Activated CD4-positive, alpha-beta T cell treated with anti-CD3 and anti-CD28 coated beads for 48 hours (primary cell): ENCODE results near the gene LCN6.
"Not testable (repeated sequence)": the region's sequence is repeated elsewhere in the genome, so short reads cannot be mapped to it uniquely, and the experiment has no call there.

Experiments
- DNase-seq: peaks from one replicate; pipeline ENCODE4 v3.0.0-alpha.2; 2020

LCN6 gene

GRCh38 chr9:136722093-136722968 is 26.0 kb downstream of the LCN6 start:
- no peak for DNase-seq

GRCh38 chr9:136721339-136722092 is 26.8 kb downstream of the LCN6 start:
- no peak for DNase-seq

- no peak for DNase-seq
Measured at GRCh38 chr9:136720898-136721338, 27.4 kb downstream of the LCN6 start.

GRCh38 chr9:136720251-136720897 is 28.0 kb downstream of the LCN6 start:
- no peak for DNase-seq

GRCh38 chr9:136719195-136719880 is 29.0 kb downstream of the LCN6 start:
- no peak for DNase-seq

GRCh38 chr9:136718345-136719194 is 29.8 kb downstream of the LCN6 start:
- DNase-seq, result no peak

- no peak for DNase-seq
Measured at GRCh38 chr9:136717399-136717798, 30.9 kb downstream of the LCN6 start.

- DNase-seq, result no peak
Measured at GRCh38 chr9:136714893-136715274, 33.4 kb downstream of the LCN6 start.

GRCh38 chr9:136714096-136714892 is 34.0 kb downstream of the LCN6 start:
- no peak for DNase-seq

- DNase-seq, result no peak
Measured at GRCh38 chr9:136713550-136713949, 34.8 kb downstream of the LCN6 start.

- DNase-seq, result no peak
Measured at GRCh38 chr9:136712690-136713544, 35.4 kb downstream of the LCN6 start.

- DNase-seq, result no peak
Measured at GRCh38 chr9:136711751-136712689, 36.3 kb downstream of the LCN6 start, which contains the start of gene DIPK1B. Gene DIPK1B (plus strand): TSS chr9:136712572. CDS start chr9:136712666, 94 bp downstream.

GRCh38 chr9:136711219-136711648 is 37.1 kb downstream of the LCN6 start:
- DNase-seq, result not testable (repeated sequence)

GRCh38 chr9:136710543-136710942 is 37.8 kb downstream of the LCN6 start:
- no peak for DNase-seq

- no peak for DNase-seq
Measured at GRCh38 chr9:136709454-136710109, 38.7 kb downstream of the LCN6 start.

GRCh38 chr9:136707849-136708517 is 40.3 kb downstream of the LCN6 start:
- DNase-seq, result no peak

GRCh38 chr9:136707011-136707410 is 41.3 kb downstream of the LCN6 start:
- DNase-seq, result no peak

- no peak for DNase-seq
Measured at GRCh38 chr9:136705564-136705963, 42.8 kb downstream of the LCN6 start.
